Measurements from ENCODE around the gene TTLL8. TPM values are rescaled to one million over a fixed set of nuclear protein-coding genes. Genes with fewer than 3 reads are reported as not detected.

TTLL8 gene
- total RNA-seq, 6 experiments from 2014 or later, result not detected

DNA sequence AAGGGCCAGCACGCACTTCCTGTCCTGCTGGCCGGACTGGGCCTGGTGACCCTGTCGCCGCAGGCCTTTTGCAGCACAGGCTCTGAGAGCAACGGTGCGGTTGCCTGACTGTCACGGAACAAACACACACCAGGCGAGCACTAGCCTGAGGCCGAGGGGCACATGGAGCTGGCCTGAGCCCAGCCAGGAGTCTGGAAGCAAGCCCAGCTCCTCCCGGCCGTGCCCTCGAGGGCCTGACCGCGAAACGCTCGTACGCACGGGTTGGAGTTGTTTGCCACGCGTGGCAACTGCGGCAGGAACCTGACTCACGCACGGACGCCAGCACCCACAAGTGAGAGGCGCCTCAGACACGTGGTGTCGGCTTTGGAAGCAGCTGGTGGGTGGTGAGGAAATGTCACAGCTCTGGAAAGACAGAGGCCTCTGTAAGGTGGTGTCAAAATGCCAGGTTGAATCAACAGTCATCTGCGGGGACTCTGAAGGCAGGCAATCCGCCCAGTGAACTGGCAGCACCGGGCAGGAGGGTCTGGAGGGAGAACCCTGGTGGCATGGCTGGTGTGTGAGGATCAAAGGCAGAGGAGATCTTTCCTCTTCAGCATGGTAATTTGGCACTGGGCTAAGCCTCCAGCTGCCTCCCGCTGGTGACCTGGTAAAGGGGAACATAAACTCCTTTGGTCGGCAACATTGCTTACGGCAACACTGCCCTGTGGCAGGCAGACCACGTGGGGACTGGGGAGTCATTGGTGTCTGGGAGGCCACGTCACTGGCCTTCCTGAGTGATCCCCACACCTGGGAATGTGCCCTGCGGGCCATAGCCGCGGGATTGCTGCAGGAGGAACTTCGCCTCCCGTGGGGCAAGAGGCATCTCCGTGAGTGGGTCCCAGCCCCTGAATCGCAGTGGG is 30.2 kb downstream of the TTLL8 start:
- H3K4me1 ChIP-seq, result peaks cover 0 to 8% (median 0%) of the 10 kb centered on the region in 4 donors
- 71% methylated on average over 13 of the region's 42 CpGs for WGBS (ENCODE audit: insufficient coverage, low coverage, low lambda C conversion rate, missing lambda C conversion rate)
- no peaks in the 10 kb centered on the region for H3K9me3 ChIP-seq
- H3K27me3 ChIP-seq, result no peaks in the 10 kb centered on the region
- DNase-seq, result peak in 1 of 3 donors; percentile 50
- H3K27ac ChIP-seq, result no peak overlapping the region
- H3K4me3 ChIP-seq, result no peak overlapping the region
- ATAC-seq, result no peak
- no peaks in the 10 kb centered on the region for H3K36me3 ChIP-seq
- intact Hi-C loops (cut with DNase I), result no loop called here
- no peak for TF ChIP-seq POLR2A (IDR thresholded peaks at IDR 0.05)
- TF ChIP-seq, protein P1, sequence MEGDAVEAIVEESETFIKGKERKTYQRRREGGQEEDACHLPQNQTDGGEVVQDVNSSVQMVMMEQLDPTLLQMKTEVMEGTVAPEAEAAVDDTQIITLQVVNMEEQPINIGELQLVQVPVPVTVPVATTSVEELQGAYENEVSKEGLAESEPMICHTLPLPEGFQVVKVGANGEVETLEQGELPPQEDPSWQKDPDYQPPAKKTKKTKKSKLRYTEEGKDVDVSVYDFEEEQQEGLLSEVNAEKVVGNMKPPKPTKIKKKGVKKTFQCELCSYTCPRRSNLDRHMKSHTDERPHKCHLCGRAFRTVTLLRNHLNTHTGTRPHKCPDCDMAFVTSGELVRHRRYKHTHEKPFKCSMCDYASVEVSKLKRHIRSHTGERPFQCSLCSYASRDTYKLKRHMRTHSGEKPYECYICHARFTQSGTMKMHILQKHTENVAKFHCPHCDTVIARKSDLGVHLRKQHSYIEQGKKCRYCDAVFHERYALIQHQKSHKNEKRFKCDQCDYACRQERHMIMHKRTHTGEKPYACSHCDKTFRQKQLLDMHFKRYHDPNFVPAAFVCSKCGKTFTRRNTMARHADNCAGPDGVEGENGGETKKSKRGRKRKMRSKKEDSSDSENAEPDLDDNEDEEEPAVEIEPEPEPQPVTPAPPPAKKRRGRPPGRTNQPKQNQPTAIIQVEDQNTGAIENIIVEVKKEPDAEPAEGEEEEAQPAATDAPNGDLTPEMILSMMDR (IDR thresholded peaks at IDR 0.05), result no peak

DNA sequence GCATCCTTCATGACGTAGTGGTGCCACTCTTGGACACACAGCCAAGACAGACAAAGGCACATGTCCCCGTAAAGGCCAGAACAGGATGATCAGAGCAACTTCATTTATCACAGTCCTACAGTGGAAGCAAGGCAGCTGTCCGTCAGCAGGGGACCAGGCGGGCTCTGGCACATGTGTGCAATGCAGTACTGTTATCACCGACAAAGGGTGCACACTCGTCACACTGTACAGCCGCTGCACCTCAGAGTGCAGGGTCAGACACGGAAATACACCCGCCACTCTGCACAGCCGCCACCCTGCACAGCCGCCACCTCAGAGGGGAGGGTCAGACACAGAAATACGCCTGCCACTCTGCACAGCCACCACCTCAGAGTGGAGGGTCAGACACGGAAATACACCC is 32.1 kb downstream of the TTLL8 start:
- 68% methylated on average over 6 of the region's 13 CpGs for WGBS (ENCODE audit: insufficient coverage, low coverage, low lambda C conversion rate, missing lambda C conversion rate)
- peaks cover 0 to 8% (median 0%) of the 10 kb centered on the region in 4 donors for H3K4me1 ChIP-seq
- H3K4me3 ChIP-seq, result no peak overlapping the region
- H3K27ac ChIP-seq, result no peak overlapping the region
- no peaks in the 10 kb centered on the region for H3K36me3 ChIP-seq
- ATAC-seq (no peak), DNase-seq (no peak)
- intact Hi-C loops (cut with DNase I), result no loop called here
- no peaks in the 10 kb centered on the region for H3K9me3 ChIP-seq
- no peak for TF ChIP-seq POLR2A (IDR thresholded peaks at IDR 0.05)
- TF ChIP-seq, protein P1 (IDR thresholded peaks at IDR 0.05), result no peak
- H3K27me3 ChIP-seq, result no peaks in the 10 kb centered on the region

DNA sequence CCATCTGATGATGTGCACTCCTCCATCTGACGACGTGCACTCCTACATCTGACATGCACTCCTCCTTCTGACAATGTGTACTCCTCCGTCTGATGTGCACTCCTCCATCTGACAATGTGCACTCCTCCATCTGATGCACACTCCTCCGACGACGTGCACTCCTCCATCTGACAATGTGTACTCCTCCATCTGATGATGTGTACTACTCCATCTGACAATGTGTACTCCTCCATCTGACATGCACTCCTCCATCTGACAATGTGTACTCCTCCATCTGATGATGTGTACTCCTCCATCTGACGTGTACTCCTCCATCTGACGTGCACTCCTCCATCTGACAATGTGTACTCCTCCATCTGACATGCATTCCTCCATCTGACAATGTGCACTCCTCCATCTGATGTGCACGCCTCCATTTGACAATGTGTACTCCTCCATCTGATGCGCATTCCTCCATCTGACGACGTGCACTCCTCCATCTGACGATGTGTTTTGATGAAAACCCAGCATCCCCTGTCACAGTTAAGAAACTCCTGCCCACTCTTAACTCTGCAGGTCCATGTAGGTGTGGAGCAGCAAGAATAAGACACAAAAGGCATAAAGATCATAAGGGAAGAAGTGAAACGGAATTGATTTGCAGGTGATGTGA is 35.8 kb downstream of the TTLL8 start:
- no peaks in the 10 kb centered on the region for H3K36me3 ChIP-seq
- ATAC-seq (no peak), DNase-seq (no peak)
- TF ChIP-seq, protein P1 (IDR thresholded peaks at IDR 0.05), result no peak
- no peak for TF ChIP-seq POLR2A (IDR thresholded peaks at IDR 0.05)
- H3K4me3 ChIP-seq, result no peak overlapping the region
- WGBS (ENCODE audit: insufficient coverage, low coverage, low lambda C conversion rate, missing lambda C conversion rate), result 70% methylated on average over 14 of the region's 14 CpGs
- H3K27me3 ChIP-seq, result no peaks in the 10 kb centered on the region
- no peaks in the 10 kb centered on the region for H3K9me3 ChIP-seq
- intact Hi-C loops (cut with DNase I), result no loop called here
- no peaks in the 10 kb centered on the region for H3K4me1 ChIP-seq
- no peak overlapping the region for H3K27ac ChIP-seq

DNA sequence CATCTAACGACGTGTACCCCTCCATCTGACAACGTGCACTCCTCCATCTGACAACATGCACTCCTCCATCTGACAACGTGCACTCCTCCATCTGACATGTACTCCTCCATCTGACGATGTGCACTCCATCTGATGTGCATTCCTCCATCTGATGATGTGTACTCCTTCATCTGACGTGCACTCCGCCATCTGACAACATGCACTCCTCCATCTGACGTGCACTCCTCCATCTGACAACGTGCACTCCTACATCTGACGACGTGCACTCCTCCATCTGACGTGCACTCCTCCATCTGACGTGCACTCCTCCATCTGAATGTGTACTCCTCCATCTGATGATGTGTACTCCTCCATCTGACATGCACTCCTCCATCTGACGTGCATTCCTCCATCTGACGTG is 37.5 kb downstream of the TTLL8 start:
- TF ChIP-seq, protein P1 (IDR thresholded peaks at IDR 0.05), result no peak
- TF ChIP-seq POLR2A (IDR thresholded peaks at IDR 0.05), result no peak
- H3K4me3 ChIP-seq, result no peak overlapping the region
- no peak for ATAC-seq
- intact Hi-C loops (cut with DNase I), result no loop called here
- no peaks in the 10 kb centered on the region for H3K9me3 ChIP-seq
- no peak for DNase-seq
- no peaks in the 10 kb centered on the region for H3K27me3 ChIP-seq
- H3K27ac ChIP-seq, result no peak overlapping the region
- H3K4me1 ChIP-seq, result no peaks in the 10 kb centered on the region
- H3K36me3 ChIP-seq, result no peaks in the 10 kb centered on the region
- WGBS (ENCODE audit: insufficient coverage, low coverage, low lambda C conversion rate, missing lambda C conversion rate), result 80% methylated on average over 14 of the region's 15 CpGs
